ENCODE data around the gene SPATA9.

The SPATA9 gene

GRCh38 chr5:95682891-95683290, at the start of gene SPATA9:
TSS of gene SPATA9 (minus strand) at chr5:95682991. CDS start at chr5:95682854, 137 bp downstream.
- DNase-seq: no peak

- DNase-seq: peak; percentile 16
Observed at GRCh38 chr5:95731571-95732554, 49.1 kb upstream of the SPATA9 start.

DNA sequence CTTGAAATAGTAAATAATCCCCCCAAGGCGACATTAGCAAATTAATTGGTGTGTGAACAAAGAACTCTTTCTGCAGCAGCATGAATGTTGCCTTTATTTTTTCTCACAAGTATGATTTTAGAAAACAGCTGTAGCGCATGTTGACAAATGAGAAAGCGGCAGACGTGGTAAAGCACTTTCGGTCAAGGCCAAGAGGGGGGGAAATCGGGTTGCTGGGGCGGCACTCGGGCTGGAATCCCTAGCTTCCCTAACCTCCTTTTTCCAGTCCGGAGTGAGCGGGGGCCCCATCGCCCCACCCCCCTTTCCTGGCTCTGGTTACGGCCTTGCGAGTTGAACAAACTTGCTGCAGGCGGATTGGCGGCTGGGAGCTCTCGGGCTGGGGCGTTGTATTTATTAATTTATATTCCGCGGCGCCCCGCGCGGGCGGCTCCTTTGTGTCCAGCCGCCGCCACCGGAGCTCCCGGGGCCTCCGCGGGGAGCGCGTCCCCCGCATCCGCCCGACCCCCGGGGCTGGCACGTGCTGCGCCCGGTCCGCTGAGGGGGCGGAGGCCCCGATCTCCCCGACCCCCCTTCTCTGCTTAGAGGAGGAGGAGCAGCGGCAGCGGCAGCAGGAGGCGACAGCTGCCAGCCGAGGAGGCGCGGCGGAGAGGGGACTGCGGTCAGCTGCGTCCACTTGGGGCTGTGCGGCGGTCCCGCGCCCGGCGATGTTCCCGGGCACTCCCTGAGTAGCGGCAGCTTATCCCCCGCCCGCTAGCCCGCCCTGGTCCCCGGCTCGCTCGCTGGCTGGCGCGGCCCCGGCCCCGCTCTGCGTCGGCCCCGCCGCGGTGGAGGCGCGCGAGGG, 48.2 kb upstream of the SPATA9 start, which contains the start of gene RHOBTB3:
RHOBTB3 (plus strand) TSS at position 607 of the 841 bp plus-strand sequence. CDS start 347 bp downstream, outside the sequence.
- DNase-seq: peak; percentile 21

DNA sequence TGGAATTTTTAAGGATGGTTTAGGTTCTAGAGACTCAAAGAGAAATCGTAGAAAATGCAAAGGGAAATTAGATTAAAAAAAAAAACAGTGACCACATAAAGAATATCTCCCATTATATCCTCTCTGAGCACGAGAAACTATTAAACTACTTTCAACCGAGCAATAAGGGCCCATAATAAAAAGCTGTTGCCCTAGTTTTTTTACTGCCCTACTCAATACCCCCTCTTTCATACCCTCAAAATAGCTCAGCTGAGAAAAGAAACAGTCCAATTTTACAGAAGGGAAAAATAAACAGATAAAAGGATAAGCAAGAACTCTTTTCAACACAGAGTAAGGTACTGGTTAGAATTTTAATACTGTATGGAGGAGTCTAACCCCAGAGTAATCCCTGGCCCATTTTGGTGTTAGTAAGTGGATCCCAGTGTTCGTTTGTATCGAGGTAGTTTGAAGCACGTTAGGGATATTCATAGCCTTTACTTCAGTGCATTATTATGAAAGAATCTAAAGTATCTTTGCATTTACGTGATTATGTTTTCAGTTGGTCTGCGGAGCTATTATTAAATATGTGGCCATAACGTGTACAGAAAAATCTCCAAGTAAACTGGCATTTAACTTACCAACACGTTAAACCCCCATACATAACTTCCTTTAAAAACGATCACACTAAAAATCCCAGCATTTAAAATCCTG, 47.4 kb upstream of the SPATA9 start:
- DNase-seq: no peak

DNA sequence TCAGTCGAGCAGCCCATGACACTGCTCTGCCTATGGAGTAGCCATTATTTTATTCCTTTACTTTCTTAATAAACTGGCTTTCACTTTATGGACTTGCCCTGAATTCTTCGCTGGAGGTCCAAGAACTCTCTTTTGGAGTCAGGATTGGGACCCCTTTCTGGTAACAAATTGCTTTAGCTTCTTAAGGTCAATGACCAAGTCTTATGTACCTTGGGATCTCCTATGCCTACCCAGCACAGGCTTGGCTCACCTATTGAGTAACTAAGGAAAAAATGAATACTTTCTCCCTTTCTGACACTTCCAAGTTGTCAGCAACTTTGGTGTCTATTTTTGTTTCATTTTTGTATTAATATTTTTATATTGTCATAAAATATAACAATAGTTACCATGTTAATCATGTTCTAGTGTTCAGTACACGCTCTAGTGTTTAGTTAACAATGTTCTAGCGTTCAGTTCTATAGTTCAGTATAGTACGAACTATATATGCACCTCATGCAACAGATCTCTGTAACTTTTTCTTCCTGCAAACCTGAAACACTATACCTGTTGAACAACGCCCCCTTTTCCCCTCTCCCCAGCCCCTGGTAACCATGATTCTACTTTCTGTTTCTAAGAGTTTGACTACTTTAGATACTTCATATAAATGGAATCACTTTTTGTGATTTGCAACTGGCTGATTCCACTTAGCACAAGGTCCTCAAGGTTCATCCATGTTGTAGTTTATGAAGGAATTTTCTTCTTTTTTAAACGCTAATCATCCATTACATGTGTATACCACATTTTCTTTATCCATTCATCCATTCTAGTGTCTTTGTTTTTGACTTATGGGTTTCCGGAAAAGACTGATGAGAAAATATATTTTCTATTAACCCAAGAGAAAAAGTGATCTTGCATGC, 46.6 kb upstream of the SPATA9 start:
- DNase-seq: no peak

GRCh38 chr5:95728494-95729114, 45.8 kb upstream of the SPATA9 start:
- DNase-seq: no peak

- no peak for DNase-seq
Observed at GRCh38 chr5:95727764-95728191, 45.0 kb upstream of the SPATA9 start.

GRCh38 chr5:95726811-95727763, 44.3 kb upstream of the SPATA9 start:
- DNase-seq: no peak

- DNase-seq: no peak
Observed at GRCh38 chr5:95725937-95726810, 43.4 kb upstream of the SPATA9 start.

GRCh38 chr5:95725071-95725820, 42.5 kb upstream of the SPATA9 start:
- no peak for DNase-seq

GRCh38 chr5:95723632-95724369, 41.0 kb upstream of the SPATA9 start:
- no peak for DNase-seq

DNA sequence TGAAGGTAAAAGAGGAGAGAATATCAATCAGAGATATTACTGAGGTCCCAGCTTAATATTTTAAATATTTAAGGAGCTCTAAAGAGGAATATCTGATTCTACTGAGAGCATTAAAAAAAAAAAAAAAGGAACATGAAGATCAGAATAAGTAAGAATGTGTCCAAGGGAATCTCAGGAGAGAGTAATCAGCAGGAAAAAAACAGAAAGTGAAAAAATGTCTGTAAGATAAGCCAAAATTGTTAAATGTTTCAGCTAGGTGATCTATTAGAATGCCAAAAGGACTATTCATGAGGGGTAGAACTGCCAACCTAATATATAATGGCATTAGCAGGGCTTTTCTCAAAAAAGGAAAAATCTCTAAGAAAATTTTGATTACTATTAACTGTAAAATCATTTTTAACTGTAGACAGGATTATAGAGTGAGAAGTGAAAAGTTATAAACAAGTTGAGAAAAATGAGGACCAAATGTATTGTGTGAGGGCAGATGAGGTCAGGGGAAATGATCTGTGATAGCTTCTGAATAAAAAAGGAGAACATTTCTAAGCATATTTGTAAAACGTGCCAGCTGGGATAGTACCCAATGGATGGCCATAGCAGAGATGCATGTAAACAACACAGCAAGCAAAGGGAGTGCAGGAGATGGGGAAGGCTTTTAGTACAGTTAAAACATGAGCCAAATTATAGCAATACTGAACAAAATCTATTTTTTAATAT, 38.9 kb upstream of the SPATA9 start:
- no peak for DNase-seq

GRCh38 chr5:95720094-95720786, 37.4 kb upstream of the SPATA9 start:
- no peak for DNase-seq

- no peak for DNase-seq
Observed at GRCh38 chr5:95718738-95719137, 35.9 kb upstream of the SPATA9 start.

- peak; percentile 46 for DNase-seq
Observed at GRCh38 chr5:95718203-95718602, 35.4 kb upstream of the SPATA9 start.

DNA sequence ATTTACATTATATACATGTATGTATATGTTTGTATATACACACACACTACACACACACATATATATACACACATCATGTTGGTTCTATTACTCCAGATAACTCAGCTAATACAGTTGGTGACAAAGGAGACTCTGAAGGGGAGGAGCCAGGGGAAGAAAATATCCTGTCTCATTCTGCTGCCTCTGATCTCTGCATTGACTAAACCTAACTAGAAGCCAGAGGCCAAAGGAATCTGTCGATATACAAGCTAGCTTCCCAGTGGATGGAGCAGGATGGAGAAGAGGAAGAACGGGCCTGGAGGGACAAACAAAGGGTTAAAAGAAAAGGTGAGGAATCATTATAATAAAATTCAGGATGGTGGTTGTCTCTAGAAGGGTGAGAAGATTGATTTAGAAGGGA, 34.6 kb upstream of the SPATA9 start:
- no peak for DNase-seq
